ENCODE measurements around the gene MYO1B. TPM values are rescaled to one million over a fixed set of nuclear protein-coding genes. Genes with fewer than 3 reads are reported as not detected.

The MYO1B gene
- total RNA-seq, 2 experiments from 2014 or later = 1.6 to 4.3 TPM

GRCh38 chr2:191333911-191334357 lies 88.7 kb downstream of the MYO1B start:
- no peaks in the 10 kb centered on the region for H3K9me3 Mint-ChIP-seq (ENCODE audit: low read depth)
- no peak for ATAC-seq
- peaks cover 5% of the 10 kb centered on the region for H3K27me3 Mint-ChIP-seq
- no peak overlapping the region for H3K27ac Mint-ChIP-seq
- CTCF ChIA-PET = interaction anchor here (0.6 kb wide), 1 partner anchor 533 kb away, joined by 4 read pairs; no protein-coding TSS in a partner anchor
- DNase-seq = no peak
- no peaks in the 10 kb centered on the region for H3K4me1 Mint-ChIP-seq
- H3K4me3 Mint-ChIP-seq = no peak overlapping the region
- H3K36me3 Mint-ChIP-seq = no peaks in the 10 kb centered on the region

- Mint-ChIP-seq H3K27me3 (no peaks in the 10 kb centered on the region), H3K4me3 (no peak overlapping the region), H3K9me3 (ENCODE audit: low read depth) (no peaks in the 10 kb centered on the region), H3K27ac (no peak overlapping the region), H3K36me3 (no peaks in the 10 kb centered on the region), H3K4me1 (no peaks in the 10 kb centered on the region)
- no peak for DNase-seq
- ATAC-seq = no peak
- CTCF ChIA-PET = interaction anchor here (1.2 kb wide), 1 partner anchor 10 kb away, joined by 3 read pairs; no protein-coding TSS in a partner anchor
Measured at GRCh38 chr2:191335875-191336464, 90.8 kb downstream of the MYO1B start.

GRCh38 chr2:191341436-191341835 lies 96.2 kb downstream of the MYO1B start:
- H3K27me3 Mint-ChIP-seq = no peaks in the 10 kb centered on the region
- H3K9me3 Mint-ChIP-seq (ENCODE audit: low read depth) = no peaks in the 10 kb centered on the region
- no peaks in the 10 kb centered on the region for H3K4me1 Mint-ChIP-seq
- no peaks in the 10 kb centered on the region for H3K36me3 Mint-ChIP-seq
- CTCF ChIA-PET = no interaction called here
- H3K4me3 Mint-ChIP-seq = no peak overlapping the region
- H3K27ac Mint-ChIP-seq = no peak overlapping the region
- ATAC-seq (no peak), DNase-seq (no peak)

- H3K27ac Mint-ChIP-seq = no peak overlapping the region
- H3K36me3 Mint-ChIP-seq = no peaks in the 10 kb centered on the region
- no peak overlapping the region for H3K4me3 Mint-ChIP-seq
- no peaks in the 10 kb centered on the region for H3K4me1 Mint-ChIP-seq
- no peak for DNase-seq
- ATAC-seq = no peak
- H3K27me3 Mint-ChIP-seq = peaks cover 2% of the 10 kb centered on the region
- CTCF ChIA-PET = no interaction called here
- no peaks in the 10 kb centered on the region for H3K9me3 Mint-ChIP-seq (ENCODE audit: low read depth)
Measured at GRCh38 chr2:191343796-191344338, 98.7 kb downstream of the MYO1B start.

- CTCF ChIA-PET = interaction anchor here (1.1 kb wide), 1 partner anchor 10 kb away, joined by 3 read pairs; no protein-coding TSS in a partner anchor
- Mint-ChIP-seq H3K36me3 (no peaks in the 10 kb centered on the region), H3K4me1 (no peaks in the 10 kb centered on the region), H3K9me3 (ENCODE audit: low read depth) (no peaks in the 10 kb centered on the region), H3K27ac (no peak overlapping the region), H3K4me3 (no peak overlapping the region), H3K27me3 (peaks cover 7% of the 10 kb centered on the region)
- DNase-seq (no peak), ATAC-seq (no peak)
Measured at GRCh38 chr2:191345788-191346187, 100.6 kb downstream of the MYO1B start.

- no peak overlapping the region for H3K27ac Mint-ChIP-seq
- H3K36me3 Mint-ChIP-seq = no peaks in the 10 kb centered on the region
- H3K27me3 Mint-ChIP-seq = peaks cover 7% of the 10 kb centered on the region
- no peak overlapping the region for H3K4me3 Mint-ChIP-seq
- CTCF ChIA-PET = no interaction called here
- no peaks in the 10 kb centered on the region for H3K9me3 Mint-ChIP-seq (ENCODE audit: low read depth)
- no peak for DNase-seq
- H3K4me1 Mint-ChIP-seq = no peaks in the 10 kb centered on the region
- no peak for ATAC-seq
Measured at GRCh38 chr2:191347154-191347553, 102.0 kb downstream of the MYO1B start.

- no peak overlapping the region for H3K27ac Mint-ChIP-seq
- no peak overlapping the region for H3K4me3 Mint-ChIP-seq
- CTCF ChIA-PET = no interaction called here
- DNase-seq (no peak), ATAC-seq (no peak)
- peaks cover 7% of the 10 kb centered on the region for H3K27me3 Mint-ChIP-seq
- H3K4me1 Mint-ChIP-seq = no peaks in the 10 kb centered on the region
- H3K36me3 Mint-ChIP-seq = no peaks in the 10 kb centered on the region
- no peaks in the 10 kb centered on the region for H3K9me3 Mint-ChIP-seq (ENCODE audit: low read depth)
Measured at GRCh38 chr2:191347881-191348280, 102.7 kb downstream of the MYO1B start.

- Mint-ChIP-seq H3K36me3 (no peaks in the 10 kb centered on the region), H3K4me1 (no peaks in the 10 kb centered on the region), H3K27me3 (peaks cover 10% of the 10 kb centered on the region), H3K27ac (no peak overlapping the region), H3K4me3 (no peak overlapping the region), H3K9me3 (ENCODE audit: low read depth) (no peaks in the 10 kb centered on the region)
- ATAC-seq (no peak), DNase-seq (no peak)
- CTCF ChIA-PET = no interaction called here
Measured at GRCh38 chr2:191349990-191350389, 104.8 kb downstream of the MYO1B start.

- H3K36me3 Mint-ChIP-seq = no peaks in the 10 kb centered on the region
- no peak for ATAC-seq
- DNase-seq = no peak
- H3K27ac Mint-ChIP-seq = no peak overlapping the region
- H3K9me3 Mint-ChIP-seq (ENCODE audit: low read depth) = no peaks in the 10 kb centered on the region
- H3K4me1 Mint-ChIP-seq = peaks cover 2% of the 10 kb centered on the region
- H3K27me3 Mint-ChIP-seq = peaks cover 13% of the 10 kb centered on the region
- CTCF ChIA-PET = no interaction called here
- no peak overlapping the region for H3K4me3 Mint-ChIP-seq
Measured at GRCh38 chr2:191350826-191351225, 105.6 kb downstream of the MYO1B start.

GRCh38 chr2:191351298-191351697 lies 106.1 kb downstream of the MYO1B start:
- CTCF ChIA-PET = no interaction called here
- Mint-ChIP-seq H3K36me3 (no peaks in the 10 kb centered on the region), H3K27me3 (peaks cover 13% of the 10 kb centered on the region), H3K4me1 (peaks cover 2% of the 10 kb centered on the region), H3K4me3 (no peak overlapping the region), H3K27ac (no peak overlapping the region), H3K9me3 (ENCODE audit: low read depth) (no peaks in the 10 kb centered on the region)
- no peak for DNase-seq
- no peak for ATAC-seq

- ATAC-seq = no peak
- Mint-ChIP-seq H3K4me1 (peaks cover 2% of the 10 kb centered on the region), H3K4me3 (no peak overlapping the region), H3K27ac (no peak overlapping the region), H3K36me3 (no peaks in the 10 kb centered on the region), H3K27me3 (peaks cover 18% of the 10 kb centered on the region), H3K9me3 (ENCODE audit: low read depth) (no peaks in the 10 kb centered on the region)
- CTCF ChIA-PET = no interaction called here
- no peak for DNase-seq
Measured at GRCh38 chr2:191351921-191352320, 106.7 kb downstream of the MYO1B start.

GRCh38 chr2:191352536-191352935 lies 107.3 kb downstream of the MYO1B start:
- Mint-ChIP-seq H3K9me3 (ENCODE audit: low read depth) (no peaks in the 10 kb centered on the region), H3K4me3 (no peak overlapping the region), H3K27ac (no peak overlapping the region), H3K27me3 (peaks cover 16% of the 10 kb centered on the region), H3K36me3 (no peaks in the 10 kb centered on the region), H3K4me1 (peaks cover 2% of the 10 kb centered on the region)
- no peak for DNase-seq
- CTCF ChIA-PET = no interaction called here
- no peak for ATAC-seq

- CTCF ChIA-PET = no interaction called here
- peaks cover 2% of the 10 kb centered on the region for H3K4me1 Mint-ChIP-seq
- H3K36me3 Mint-ChIP-seq = no peaks in the 10 kb centered on the region
- no peak for DNase-seq
- peaks cover 27% of the 10 kb centered on the region for H3K27me3 Mint-ChIP-seq
- no peaks in the 10 kb centered on the region for H3K9me3 Mint-ChIP-seq (ENCODE audit: low read depth)
- no peak for ATAC-seq
- H3K4me3 Mint-ChIP-seq = no peak overlapping the region
- no peak overlapping the region for H3K27ac Mint-ChIP-seq
Measured at GRCh38 chr2:191355170-191355758, 110.1 kb downstream of the MYO1B start.

- Mint-ChIP-seq H3K27me3 (peaks cover 29% of the 10 kb centered on the region), H3K9me3 (ENCODE audit: low read depth) (no peaks in the 10 kb centered on the region), H3K27ac (no peak overlapping the region), H3K36me3 (no peaks in the 10 kb centered on the region), H3K4me1 (peaks cover 3% of the 10 kb centered on the region), H3K4me3 (no peak overlapping the region)
- CTCF ChIA-PET = no interaction called here
- DNase-seq (no peak), ATAC-seq (no peak)
Measured at GRCh38 chr2:191357678-191358077, 112.5 kb downstream of the MYO1B start.

Data from activated CD8-positive, alpha-beta memory T cell treated with anti-CD3 and anti-CD28 coated beads, Interleukin-2, amount 10 ng/mL, durations not matched to agents 7 days and 5 days (primary cell).